Stimulated activated CD4-positive, alpha-beta T cell treated with anti-CD3 and anti-CD28 coated beads, Interleukin-4, amount 100 ng/mL, for 24 hours (primary cell): ENCODE measurements around the gene OR10H3.
"Not testable (repeated sequence)": the region's sequence is repeated elsewhere in the genome, so short reads cannot be mapped to it uniquely, and the experiment has no call there.

Experiments used
- DNase-seq: peaks from one replicate; pipeline ENCODE4 v3.0.0-alpha.2; 2020

The OR10H3 gene, protein sequence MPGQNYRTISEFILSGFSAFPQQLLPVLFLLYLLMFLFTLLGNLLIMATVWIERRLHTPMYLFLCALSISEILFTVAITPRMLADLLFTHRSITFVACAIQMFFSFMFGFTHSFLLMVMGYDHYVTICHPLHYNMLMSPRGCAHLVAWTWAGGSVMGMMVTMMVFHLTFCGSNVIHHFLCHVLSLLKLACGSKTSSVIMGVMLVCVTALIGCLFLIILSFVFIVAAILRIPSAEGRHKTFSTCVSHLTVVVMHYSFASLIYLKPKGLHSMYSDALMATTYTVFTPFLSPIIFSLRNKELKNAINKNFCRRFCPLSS

DNA sequence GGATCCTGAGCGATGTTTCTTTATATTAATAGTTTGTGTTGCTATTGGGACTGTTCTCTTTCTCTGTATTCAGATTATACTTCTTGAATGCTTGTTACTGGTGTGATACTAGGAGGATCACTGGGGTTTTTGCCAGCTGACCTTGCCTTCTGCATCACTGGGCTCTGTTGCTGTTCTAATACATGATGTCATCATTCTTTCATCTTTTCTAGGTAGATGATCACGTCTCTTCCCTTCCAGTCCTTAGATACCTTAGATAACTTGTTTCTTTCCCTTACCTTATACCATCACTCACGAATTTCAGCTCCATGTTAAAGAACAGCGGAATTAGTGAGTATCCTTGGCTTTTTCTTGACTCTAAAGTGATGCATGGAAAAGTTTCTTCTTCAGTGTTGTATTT, at the start of gene OR10H3:
OR10H3 (plus strand) TSS at position 264 of the 400 bp plus-strand sequence. CDS start 3,408 bp downstream, outside the sequence.
- DNase-seq: no peak

DNA sequence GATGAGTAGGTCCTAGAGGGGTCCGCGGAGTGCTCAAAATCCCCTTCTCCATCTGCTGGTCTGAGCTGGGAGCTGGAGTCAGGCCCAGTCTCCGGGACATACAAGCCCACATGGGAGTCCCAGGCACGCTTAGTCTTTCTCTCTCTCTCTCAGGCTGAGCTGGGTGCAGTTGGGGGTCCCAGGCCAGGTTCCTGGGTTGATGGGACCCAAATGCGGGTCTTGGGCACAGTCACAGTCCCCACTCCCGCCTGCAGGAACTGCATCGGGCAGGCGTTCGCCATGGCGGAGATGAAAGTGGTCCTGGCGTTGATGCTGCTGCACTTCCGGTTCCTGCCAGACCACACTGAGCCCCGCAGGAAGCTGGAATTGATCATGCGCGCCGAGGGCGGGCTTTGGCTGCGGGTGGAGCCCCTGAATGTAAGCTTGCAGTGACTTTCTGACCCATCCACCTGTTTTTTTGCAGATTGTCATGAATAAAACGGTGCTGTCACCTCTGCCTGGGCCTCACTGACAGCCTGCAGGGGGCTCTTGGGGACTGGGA, 41.1 kb upstream of the OR10H3 start:
- DNase-seq: no peak

DNA sequence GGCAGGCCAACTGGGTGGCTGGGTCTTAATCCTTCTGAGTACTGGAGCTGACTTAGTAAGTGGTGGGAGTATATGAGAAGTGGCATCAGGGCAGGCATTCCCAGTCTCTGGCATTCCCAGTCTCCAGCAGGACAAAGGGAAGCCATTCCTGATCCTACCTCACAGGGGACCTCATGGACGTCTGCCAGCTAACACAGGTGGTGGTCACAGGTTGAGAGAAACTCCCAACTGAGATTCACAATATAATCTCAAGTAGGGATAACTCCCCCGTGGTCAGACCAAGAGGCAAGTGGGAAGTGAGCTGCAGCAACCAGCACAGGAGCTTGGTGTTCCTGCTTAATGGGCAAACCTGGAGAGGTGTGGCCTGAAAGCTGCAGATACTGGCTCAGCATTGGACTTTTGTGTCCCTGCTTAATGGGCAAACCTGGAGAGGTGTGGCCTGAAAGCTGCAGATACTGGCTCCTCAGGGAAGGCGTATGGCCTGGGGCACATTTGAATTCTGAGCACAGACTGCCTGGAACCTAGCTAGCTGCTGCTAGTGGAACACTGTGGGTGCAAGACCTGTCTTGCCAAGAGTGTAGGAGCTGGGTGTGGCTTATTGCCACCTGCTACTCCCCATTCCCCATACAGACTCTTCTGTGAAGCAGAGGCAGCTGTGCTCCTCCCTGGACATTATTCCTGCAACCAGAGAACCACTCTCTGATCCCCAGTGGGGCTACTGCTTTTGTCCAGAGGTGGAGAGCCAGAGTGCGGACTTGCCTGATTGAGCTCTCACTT, 35.8 kb upstream of the OR10H3 start:
- no peak for DNase-seq

DNA sequence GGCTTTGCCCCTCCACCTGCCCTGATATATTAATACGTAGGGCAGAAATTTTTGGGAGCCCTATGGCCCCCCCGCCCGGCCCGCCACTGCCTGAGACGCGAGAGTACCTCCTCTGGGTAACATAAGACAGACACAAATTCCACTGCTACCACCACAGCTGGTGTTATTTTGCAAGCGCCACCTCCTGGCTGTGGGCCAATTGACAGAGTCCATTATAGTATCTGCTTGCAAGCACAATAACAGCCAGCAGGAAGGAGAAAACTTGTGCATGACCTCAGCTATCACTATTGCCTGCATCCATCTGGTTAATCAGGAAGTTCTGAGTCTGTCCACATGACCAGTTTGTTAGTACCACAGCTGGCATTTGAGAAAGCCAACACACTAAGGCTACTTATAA, 35.3 kb upstream of the OR10H3 start:
- DNase-seq: no peak

DNA sequence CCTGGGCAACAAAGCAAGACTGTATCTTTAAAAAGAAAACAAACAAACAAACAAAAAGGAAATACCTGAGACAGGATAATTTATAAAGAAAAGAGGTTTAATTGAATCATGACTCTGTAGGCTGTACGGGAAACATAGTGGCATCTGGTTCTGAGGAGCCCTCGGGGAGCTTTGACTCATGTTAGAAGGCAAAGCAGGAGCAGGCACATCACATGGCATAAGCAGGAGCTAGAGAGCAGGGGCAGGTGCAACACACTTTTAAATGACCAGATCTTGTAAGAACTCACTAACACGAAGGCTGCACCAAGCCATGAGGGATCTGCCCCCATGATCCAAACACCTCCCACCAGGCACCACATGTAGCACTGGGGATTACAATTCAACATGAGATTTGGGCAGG, 23.1 kb upstream of the OR10H3 start:
- DNase-seq: no peak

DNA sequence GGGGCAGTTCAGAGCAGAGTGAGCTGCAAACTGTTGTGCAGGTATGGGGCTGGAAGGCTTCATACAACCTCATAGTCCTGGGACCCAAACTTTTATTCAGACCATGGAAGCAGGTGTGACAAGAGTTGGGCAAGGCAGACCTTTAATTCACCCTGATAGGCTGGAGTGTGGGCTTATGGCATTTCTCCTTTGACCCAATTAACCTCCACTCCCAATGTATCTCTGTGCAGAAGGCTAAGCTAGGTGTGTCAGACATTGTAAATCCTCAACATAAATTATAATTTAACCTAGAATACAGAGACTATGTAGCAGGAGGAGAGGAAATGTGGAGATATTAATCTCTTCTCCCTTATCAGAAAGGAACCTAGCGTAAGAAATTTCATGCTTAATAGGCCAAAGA, 22.1 kb upstream of the OR10H3 start:
- DNase-seq: no peak

DNA sequence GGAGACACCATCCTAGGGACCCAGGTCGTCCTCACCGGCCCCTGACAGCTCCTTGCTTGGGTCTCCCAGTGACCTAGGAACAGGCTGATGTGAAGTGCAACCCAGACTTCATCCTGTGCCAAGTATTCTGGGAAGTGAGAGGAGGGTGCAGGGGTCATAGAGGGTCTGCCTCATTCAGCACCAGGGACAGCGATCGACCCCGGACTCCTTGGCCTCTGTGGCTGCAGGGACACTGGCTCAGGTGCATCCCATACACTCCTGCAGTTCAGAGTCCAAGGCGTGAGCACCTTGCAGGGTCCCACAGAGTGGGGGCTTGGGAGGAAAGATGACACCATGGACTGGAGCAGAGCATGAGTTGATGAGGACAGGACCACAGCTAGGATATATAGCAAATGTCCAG, 20.0 kb upstream of the OR10H3 start:
- no peak for DNase-seq

DNA sequence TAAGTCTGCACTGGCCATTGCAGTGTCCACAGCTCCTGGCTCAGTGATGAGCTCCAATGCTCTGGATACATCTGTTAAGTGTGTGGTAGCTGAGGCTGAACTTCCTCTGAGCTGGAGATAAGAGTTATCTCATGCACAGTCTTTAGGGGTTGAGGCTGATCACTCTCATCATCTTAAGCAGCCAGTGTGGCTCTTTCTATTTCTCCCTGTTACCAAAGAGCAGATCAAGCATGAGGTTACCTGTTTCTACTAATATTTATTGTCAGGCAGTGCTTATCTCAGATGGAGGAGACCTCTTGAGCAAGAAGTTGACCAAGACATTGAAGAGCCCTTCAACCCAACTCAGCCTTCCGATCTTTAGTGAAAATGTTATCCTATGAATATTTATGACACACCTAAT, 16.5 kb upstream of the OR10H3 start:
- no peak for DNase-seq

DNA sequence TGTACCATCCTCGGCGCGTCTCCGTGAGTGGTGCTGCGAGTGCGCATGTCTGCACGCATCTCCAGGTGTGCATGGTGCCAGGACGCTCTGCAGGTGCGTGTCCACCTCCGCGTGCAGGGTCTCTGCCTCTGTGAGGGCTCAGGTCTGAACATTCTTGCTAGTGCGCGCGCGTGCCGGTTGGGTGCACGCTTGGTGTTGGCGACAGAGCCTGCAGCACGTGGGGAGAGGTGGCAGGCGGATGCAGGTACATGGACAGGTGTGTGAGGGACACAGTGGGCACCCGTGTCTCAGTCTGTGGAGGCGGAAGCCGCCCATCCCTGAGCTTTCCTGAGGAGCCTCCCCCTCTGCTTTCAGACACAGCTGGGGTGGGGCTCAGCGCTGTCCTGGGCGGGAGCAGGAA, 14.8 kb upstream of the OR10H3 start:
- no peak for DNase-seq

DNA sequence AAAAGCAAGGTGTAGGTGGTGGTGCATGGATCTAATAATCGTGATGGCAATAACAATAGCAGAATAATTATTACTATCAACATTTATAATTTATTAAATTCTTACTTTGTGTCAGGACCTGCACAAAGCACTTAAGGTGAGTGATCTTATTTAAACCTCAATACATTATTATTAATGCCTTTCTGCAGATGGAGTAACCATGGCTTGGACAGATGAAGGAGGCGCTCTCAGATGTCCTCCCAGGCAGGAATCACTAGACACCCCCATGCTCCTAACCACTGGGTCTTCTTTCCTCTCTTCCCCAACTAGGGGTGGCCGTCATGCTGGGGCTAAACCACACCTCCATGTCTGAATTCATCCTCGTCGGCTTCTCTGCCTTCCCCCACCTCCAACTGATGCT, 10.1 kb upstream of the OR10H3 start, which contains the start of gene OR10H2:
OR10H2 (plus strand) TSS at position 301 of the 400 bp plus-strand sequence; CDS start at position 321, 20 bp downstream.
- DNase-seq: no peak

DNA sequence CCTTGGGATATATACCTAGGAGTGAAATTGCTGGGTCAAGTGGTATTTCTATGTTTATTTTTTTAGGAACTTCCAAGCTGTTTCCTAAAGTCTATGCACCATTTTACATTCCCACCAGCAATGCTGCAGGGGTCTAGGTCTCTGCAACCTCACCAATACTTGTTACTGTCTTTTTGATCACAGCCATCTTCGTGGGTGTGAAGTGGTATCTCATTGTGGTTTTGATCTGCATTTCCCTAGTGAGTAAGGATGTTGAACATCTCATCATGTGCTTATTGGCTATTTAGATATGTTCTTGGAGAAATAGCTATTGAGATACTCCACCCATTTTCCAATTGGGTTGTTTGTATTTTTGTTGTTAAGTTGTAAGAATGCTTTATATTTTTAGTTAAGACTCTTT, 7.2 kb upstream of the OR10H3 start:
- no peak for DNase-seq

DNA sequence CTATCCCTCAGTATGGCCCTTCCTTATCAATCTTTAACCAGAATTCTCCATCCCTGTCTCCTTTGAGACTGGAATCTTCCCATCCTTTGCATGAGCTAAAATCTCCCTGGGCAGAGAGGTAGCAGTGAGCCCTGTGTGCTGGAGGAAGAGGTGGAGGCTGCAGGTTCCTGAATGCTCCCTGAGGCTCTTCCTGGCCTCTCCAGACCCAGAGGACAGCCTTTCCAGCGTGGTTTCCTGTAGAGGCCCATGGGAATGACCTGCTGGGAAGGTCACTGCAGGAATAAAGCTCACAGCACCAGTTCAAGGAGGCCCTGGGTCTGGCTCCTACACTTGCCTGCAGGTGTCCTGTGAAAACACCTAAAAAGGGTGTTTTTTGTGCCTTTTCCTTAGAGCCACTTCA, 5.4 kb upstream of the OR10H3 start:
- DNase-seq: no peak

DNA sequence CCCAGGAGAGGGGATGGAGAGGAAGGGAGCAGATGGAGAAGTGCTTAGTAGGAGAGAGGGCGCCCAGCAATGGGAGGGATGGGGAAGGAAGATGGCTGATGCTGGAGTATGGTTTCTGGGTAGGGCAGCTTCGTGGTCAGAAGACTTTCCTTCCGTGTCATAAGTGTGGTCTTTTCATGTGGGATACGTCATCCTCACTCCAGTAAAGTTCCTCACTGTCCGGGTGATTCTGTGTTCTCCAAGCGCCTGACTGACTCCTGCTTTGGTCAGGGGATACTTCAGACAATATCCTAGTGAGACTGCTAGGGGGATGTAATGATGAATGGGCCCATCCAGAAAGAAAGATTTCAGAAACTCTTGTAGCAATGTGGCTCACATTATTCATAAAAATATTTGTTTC, 3.9 kb upstream of the OR10H3 start:
- no peak for DNase-seq

DNA sequence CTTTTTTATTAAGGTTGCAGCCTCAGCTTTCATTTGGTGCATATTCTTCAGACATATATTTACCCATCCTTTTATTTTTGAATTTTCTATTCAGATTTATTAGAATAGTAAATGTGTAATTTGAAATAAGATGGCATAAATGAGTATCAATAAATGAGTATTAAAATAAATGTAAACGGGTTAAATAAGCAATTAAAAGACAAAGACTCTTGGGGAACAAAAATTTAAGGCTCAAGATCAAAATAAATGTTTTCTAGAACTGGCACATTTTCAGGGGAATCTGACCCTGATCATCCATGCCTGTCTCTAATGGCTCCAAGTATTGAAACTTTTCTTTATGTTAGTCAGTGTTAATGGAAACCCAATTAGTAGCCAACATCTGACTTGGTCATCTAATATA, 3.0 kb downstream of the OR10H3 start:
- DNase-seq: no peak

DNA sequence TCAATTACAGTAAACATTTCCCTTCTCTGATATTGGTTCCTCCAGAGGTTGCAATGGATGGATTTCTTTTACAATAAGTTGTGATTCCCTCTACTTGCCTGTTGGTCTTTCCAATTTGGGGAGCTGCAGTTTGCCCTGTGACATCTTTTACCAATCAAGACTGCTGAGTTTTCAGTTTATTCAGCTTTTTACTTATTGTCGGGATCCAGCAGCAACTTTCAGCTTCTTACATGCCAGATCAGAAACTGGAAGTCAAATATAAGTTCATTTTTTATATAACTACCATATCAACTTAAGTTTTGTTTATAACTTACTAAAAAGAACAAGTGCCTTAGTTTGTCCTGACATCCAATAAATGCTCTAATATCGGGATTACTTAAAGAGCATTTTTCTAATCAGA, 10.5 kb downstream of the OR10H3 start:
- DNase-seq: no peak

DNA sequence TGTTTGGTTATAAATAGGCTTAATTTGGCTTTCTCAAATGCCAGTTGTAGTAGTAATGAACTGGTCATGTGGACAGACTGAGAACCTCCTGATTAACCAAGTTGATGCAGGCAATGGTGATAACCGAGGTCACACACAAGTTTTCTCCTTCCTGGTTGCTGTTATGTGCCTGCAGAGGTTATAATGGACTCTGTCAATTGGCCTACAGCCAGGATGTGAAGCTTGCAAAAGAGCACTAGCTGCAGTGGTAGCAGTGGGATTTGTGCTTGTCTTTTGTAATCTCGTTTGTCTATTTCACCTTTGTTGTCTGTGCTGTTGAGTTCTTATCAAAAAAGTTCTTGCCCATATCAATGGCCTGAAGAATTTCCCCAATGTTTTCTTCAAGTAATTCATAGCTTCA, 20.6 kb downstream of the OR10H3 start:
- no peak for DNase-seq

DNA sequence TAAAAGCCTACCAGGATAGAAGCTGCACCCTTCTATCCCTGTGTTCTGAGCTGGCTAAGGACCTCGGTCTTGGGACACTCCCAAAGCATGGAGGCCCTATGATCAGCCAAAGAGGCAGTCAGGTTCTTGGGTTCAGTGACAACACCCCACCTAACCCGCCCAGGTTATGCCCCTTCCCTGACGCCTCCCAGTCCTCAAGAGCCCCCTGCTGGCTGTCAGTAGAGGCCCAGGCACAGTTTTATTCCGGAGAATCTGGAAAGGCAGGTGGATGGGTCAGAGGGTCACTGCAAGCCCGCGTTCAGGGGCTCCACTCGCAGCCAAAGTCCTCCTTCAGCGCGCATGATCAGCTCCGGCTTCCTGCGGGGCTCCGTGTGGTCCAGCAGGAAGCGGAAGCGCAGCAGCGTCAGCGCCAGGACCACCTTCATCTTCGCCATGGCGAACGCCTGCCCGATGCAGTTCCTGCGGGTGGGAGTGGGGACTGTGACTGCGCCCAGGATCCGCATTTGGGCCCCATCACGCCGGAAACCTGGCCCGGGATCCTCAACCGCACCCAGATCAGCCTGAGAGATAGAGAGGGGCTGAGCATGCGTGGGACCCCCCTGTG, 22.3 kb downstream of the OR10H3 start:
- no peak for DNase-seq

DNA sequence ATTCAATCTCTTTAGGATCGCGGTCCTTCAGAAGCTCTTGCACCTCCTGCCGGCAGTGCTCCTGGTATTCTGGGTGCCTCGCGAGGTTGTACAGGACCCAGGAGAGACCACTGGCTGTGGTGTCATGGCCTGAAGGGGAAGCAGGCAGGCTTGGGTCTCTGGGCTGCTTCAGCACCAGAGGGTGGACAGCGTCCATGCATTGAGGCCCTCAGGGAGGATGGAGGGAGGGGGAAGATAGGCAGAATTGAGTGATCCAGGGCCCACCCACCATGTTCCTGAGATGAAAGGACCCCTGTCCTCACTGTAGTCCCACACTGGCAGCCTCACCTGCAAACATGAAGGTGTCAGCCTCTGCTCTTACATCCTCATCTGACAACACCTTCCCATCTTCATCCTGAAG, 31.8 kb downstream of the OR10H3 start:
- no peak for DNase-seq

DNA sequence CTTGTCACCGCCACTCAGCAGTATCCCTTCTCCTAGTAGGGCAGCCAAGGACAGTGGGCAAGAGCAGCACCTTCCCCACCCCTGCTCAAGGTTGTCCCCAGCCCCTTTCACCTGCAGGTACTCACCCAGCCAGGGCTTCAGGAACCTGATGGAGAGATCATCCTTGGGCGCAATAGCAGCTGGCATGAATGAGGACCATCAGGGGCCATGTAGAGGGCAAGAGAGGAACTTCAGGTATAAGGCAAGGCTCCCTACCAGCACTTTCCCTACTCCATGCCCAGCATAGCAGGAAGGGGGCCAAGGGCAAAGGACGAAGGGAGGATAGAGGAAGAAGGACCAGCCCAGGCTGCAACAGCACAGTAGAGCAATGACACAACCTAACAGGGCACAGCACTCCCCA, 36.4 kb downstream of the OR10H3 start:
- DNase-seq: not testable (repeated sequence)

DNA sequence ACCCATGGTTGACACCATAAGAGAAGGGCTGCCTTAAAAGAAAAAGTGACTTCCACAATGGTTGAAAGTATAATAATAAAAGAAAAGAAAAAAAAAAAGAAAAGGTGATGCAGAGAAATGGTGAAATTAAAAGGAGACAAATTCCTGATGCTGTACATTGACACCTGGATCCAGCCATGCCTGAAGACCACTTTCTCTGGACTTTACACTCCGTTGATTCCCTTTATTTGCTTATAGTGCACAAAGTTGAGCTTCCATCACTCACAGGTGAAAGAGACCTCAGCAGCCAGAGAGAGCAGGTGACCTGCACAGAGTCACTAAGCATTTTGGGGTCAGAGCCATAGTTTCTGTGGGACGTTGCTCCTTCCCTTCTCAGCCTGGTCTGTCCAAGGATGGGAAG, 37.5 kb downstream of the OR10H3 start:
- no peak for DNase-seq

DNA sequence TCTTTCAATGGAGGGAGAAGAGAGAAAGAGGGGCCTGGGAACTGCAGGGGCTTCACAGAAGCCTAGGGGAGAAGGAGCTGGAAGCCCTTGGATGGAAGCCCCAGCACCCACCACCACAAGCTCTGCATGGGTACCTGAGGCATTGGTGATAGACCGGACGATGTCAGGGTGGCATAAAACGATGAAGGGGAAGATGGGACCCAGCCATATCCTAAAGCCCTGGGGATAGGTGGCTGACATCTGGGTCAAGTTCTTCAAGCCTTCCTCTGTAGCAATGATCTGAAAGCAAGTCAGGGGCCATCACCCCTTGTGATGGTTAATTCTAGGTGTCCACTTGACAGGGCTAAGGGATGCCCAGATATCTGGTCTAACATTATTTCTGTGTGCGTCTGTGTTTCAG, 38.5 kb downstream of the OR10H3 start:
- DNase-seq: no peak

DNA sequence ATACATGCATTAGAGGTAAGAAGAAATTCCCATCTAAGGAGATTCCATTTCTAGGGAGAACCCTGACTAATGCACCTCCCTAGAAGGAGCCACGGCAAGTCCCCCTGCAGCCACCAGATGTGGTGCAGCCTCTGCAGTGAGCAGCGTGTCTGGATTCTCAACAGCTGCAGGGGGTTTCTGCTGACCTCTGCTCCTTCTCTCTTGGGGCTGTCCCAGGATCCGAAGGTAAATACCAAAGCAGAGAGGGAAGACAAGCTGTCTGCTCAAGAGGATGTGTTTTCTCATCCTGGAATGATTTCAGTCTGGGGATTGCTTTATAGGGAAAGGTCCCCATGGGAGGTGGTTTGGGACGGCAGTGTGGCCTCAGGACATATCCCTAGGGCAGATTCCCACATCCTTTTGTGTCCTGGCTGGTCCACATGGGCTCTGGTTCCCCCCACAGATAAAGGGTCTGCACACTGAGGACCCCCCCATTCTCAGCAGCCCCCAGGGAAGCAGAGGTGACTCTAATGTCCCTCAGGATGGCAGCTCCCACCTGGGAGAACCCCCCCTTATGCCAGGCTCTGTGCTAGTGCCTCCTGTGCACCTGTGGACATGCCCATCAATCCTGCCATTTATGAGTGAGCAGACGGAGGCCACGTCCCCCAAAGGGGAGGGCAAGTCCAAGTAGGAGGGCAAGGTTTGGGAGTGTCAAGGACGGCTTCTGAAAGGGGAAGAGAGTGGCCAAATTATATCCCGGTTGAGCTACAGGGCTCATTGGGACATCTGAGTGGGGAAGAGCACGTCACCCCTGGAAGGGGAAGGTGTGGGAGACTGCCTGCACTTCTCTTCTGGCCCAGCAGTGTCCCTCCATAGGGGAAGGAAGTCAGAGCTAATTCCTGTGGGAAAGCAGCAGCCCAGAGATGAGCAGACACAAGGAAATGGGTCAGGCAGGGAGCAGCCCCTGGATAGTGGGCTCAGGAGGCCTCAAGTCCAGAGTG, 39.5 kb downstream of the OR10H3 start:
- DNase-seq: no peak
